Transverse colon (tissue), 4 donors: Measurements from ENCODE around the gene MAN1A2.

Source experiments
- CTCF ChIP-seq, 5 experiments: fragments of 200-600 bp in 3 of 5; fragments of 450-650 bp in 2 of 5; sonication (generic) in 3 of 5; IDR thresholded peaks; 1 replicate in 2 of 5; 2 replicates in 3 of 5; pipeline ENCODE4 v1.5.1; 2016 to 2017; ENCODE audit warnings: antibody characterized with exemption in 5 of 5, inconsistent platforms in 3 of 5, mild to moderate bottlenecking in 2 of 5, moderate library complexity in 1 of 5
- EP300 ChIP-seq: sonication (generic); formaldehyde crosslinking; IDR thresholded peaks from one replicate; pipeline ENCODE4 v1.6.1; 2017; ENCODE audit warnings: antibody characterized with exemption, low read depth
- POLR2A ChIP-seq: fragments of 450-650 bp; IDR thresholded peaks from one replicate; pipeline ENCODE4 v1.6.1; 2016; ENCODE audit warnings: antibody characterized with exemption, mild to moderate bottlenecking, moderate library complexity
- POLR2AphosphoS5 ChIP-seq, 3 donors: sonication (generic); formaldehyde crosslinking; IDR thresholded peaks; one replicate each; pipeline ENCODE4 v1.6.1; 2016; ENCODE audit warnings: antibody characterized with exemption in 3 of 3

DNA sequence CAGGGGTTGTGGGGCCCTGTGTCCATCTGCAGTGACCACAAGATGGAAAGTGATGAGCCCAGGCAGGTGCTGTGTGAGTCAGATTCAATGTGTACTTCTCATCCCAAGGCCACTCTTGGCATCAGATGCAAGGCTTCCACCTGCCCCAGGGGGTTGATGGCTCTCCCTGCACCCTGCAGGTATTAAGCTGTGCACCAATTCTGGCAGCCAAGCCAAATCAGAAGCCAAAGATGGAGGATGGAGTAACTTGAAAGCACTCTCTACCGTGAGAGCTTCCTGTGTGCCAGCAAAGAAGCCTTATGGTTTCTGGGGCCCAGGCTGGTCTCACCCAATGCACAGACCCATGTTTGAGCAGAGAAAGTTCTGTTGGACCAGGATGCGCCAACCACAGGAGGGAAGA, 194.3 kb downstream of the MAN1A2 start:
- TF ChIP-seq CTCF (IDR thresholded peaks at IDR 0.05) (no peak), POLR2A (no peak), POLR2AphosphoS5 (IDR thresholded peaks at IDR 0.05) (no peak), EP300 (no peak)
